Brain microvascular endothelial cell (primary cell): ENCODE data around the gene SP140L.

ENCODE experiments used
- DNase-seq: peaks from one replicate; pipeline ENCODE4 v3.0.0-alpha.2; 2020
- H3K27ac ChIP-seq: fragments of 250-450 bp; sonication (Bioruptor Pico); 2 replicates; pipeline ENCODE4 v1.5.1; 2020; ENCODE audit warnings: mild to moderate bottlenecking, moderate library complexity
- H3K27me3 ChIP-seq: fragments of 250-450 bp; sonication (Bioruptor Pico); replicated peaks from 2 replicates; pipeline ENCODE4 v1.5.1; 2020; ENCODE audit warnings: mild to moderate bottlenecking
- H3K36me3 ChIP-seq: fragments of 250-450 bp; sonication (Bioruptor Pico); replicated peaks from 2 replicates; pipeline ENCODE4 v1.5.1; 2020; ENCODE audit warnings: mild to moderate bottlenecking
- H3K4me3 ChIP-seq: 2 replicates; pipeline ENCODE4 v1.5.1; 2011; ENCODE audit warnings: low read depth, mild to moderate bottlenecking, control low read depth, low read length, moderate library complexity
- in situ Hi-C: cut with HindIII; loops from 2 replicates; pipeline ENCODE4 v1.10.0; 2017; ENCODE audit warnings: low sequenced_read_pairs, low pct_ligation_motif_present
- TF ChIP-seq, protein P1 (sequence below): IDR thresholded peaks from 2 replicates; pipeline ENCODE4 v1.5.1; 2011; ENCODE audit warnings: low read depth, mild to moderate bottlenecking, moderate library complexity, low read length, control low read depth, inconsistent platforms; ENCODE audit errors: missing control alignments

The SP140L gene

DNA sequence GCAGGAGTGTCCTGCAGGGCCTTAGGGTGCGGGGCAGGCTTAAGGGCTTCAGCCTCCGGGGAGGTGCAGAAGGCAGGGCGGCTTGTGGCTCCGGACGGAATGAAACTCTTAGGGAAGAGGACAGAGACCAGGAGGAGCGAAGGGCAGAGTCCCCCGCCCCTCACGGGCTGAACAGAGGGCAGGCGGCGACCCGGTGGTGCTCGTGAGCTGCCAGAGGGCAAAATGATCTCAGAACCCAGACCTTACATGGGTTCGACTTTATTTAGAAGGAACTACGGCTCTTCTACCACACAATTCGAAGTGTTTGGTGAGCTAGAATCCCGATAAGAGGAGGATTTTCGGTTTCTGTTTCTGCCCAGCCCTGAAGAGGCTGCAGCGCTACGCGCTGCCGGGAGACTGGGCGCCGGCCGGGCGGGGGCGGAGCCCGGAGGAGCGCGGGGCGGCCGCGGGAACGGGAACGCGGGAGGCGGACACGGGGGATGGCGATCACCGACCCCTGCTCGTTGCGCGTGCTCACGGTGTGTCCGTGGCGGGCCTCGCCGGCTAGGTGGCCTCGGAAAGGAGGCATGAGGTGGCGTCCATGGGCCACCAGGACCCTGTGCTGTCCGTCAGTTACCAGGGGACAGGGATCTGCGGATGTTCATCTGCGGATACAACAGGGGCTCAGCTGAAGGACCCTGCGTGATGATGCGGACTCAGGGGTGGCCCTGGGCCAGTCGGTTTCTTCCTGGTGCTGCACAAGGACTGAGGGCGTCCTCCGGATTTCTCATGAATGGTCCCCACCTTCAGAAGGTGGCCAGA is 84.8 kb downstream of the SP140L start:
- Histone ChIP-seq H3K36me3 (no peaks in the 10 kb centered on the region), H3K4me3 (peak overlapping the region; percentile 75), H3K27ac (peak overlapping the region; percentile 47), H3K27me3 (no peaks in the 10 kb centered on the region)
- in situ Hi-C loops: no loop called here
- TF ChIP-seq, protein P1, sequence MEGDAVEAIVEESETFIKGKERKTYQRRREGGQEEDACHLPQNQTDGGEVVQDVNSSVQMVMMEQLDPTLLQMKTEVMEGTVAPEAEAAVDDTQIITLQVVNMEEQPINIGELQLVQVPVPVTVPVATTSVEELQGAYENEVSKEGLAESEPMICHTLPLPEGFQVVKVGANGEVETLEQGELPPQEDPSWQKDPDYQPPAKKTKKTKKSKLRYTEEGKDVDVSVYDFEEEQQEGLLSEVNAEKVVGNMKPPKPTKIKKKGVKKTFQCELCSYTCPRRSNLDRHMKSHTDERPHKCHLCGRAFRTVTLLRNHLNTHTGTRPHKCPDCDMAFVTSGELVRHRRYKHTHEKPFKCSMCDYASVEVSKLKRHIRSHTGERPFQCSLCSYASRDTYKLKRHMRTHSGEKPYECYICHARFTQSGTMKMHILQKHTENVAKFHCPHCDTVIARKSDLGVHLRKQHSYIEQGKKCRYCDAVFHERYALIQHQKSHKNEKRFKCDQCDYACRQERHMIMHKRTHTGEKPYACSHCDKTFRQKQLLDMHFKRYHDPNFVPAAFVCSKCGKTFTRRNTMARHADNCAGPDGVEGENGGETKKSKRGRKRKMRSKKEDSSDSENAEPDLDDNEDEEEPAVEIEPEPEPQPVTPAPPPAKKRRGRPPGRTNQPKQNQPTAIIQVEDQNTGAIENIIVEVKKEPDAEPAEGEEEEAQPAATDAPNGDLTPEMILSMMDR: no peak
- DNase-seq: peak; percentile 53

DNA sequence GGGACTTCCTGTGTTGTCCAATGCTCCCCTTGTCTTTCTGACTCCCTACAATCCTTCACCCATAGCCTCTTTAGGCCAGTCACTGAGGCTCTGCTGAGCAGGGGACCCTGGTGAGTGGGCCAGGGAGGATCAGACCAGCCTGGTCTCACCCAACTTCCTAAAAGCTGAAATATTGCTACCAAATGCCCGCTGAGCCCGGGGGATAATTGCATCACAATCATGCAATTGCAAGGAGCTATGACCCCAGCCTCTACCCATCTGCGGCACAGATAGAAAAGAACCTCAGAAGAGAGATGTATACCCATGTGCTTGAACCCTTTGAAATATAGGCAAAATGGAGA is 85.3 kb downstream of the SP140L start:
- no peak for DNase-seq
- H3K27ac ChIP-seq: no peak overlapping the region
- H3K27me3 ChIP-seq: no peaks in the 10 kb centered on the region
- H3K4me3 ChIP-seq: peak overlapping the region; percentile 75
- TF ChIP-seq, protein P1: no peak
- in situ Hi-C loops: no loop called here
- no peaks in the 10 kb centered on the region for H3K36me3 ChIP-seq

DNA sequence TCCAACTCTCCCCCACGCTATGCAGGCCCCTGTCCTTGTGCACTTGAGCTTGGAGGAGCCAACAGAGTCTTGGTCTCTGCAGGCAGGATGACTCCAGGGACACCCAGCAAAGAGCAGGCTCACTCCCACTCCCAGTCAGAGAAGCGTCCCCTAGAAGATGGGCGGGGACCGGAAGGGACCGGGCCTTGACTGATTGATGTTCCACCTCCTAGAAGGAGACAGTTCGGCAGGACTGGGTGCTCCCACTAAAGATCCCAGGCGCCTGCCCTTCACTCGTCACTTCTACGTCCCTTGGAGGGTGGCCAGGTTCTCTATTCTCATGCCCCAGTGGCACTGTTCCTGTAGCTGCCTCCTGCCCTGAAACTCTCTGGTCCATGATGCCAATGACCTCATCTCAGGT is 85.9 kb downstream of the SP140L start:
- H3K4me3 ChIP-seq: no peak overlapping the region
- in situ Hi-C loops: no loop called here

GRCh38 chr2:230413479-230413878 is 86.5 kb downstream of the SP140L start:
- Histone ChIP-seq H3K27ac (no peak overlapping the region), H3K4me3 (no peak overlapping the region), H3K27me3 (no peaks in the 10 kb centered on the region), H3K36me3 (no peaks in the 10 kb centered on the region)
- in situ Hi-C loops: no loop called here
- TF ChIP-seq, protein P1: no peak
- no peak for DNase-seq

More for the DNA sequence above, 85.9 kb downstream of the SP140L start:
- H3K27me3 ChIP-seq: no peaks in the 10 kb centered on the region
- H3K36me3 ChIP-seq: no peaks in the 10 kb centered on the region
- TF ChIP-seq, protein P1: no peak
- no peak overlapping the region for H3K27ac ChIP-seq
- no peak for DNase-seq

- TF ChIP-seq, protein P1: no peak
- in situ Hi-C loops: no loop called here
- DNase-seq: no peak
- Histone ChIP-seq H3K36me3 (no peaks in the 10 kb centered on the region), H3K27ac (no peak overlapping the region), H3K27me3 (no peaks in the 10 kb centered on the region), H3K4me3 (no peak overlapping the region)
Measured at GRCh38 chr2:230414302-230414701, 87.3 kb downstream of the SP140L start.
